ENCODE results near the gene REXO4. TPM values are rescaled to one million over a fixed set of nuclear protein-coding genes. Genes with fewer than 3 reads are reported as not detected.

Gene REXO4
- total and polyA plus RNA-seq, 11 donors: 9.6 to 30.6 (median 13.7) TPM

- no peak overlapping the region for H3K27ac ChIP-seq
- ATAC-seq (no peak), DNase-seq (peak in 1 of 5 donors; percentile 42)
- H3K36me3 ChIP-seq: peaks cover 0 to 51% (median 37%) of the 10 kb centered on the region in 9 donors
- no peaks in the 10 kb centered on the region for H3K27me3 ChIP-seq
- no peak for TF ChIP-seq CTCF (IDR thresholded peaks at IDR 0.05)
- no peaks in the 10 kb centered on the region for H3K9me3 ChIP-seq
- WGBS, 4 donors: 83 to 92% (median 89%) methylated on average over 4 to 12 of the region's 12 CpGs
- H3K4me3 ChIP-seq: no peak overlapping the region
- intact Hi-C loops (cut with DNase I): loop anchor here in 5 of 10 donors (5.0 to 10.0 kb wide), 4 partner anchors 83 to 323 kb away; no protein-coding TSS in a partner anchor
- H3K4me1 ChIP-seq: peaks cover 0 to 17% (median 0%) of the 10 kb centered on the region in 12 donors
Observed at GRCh38 chr9:133404454-133405002, 13.3 kb downstream of the REXO4 start.

GRCh38 chr9:133403766-133404453 lies 13.9 kb downstream of the REXO4 start:
- Histone ChIP-seq H3K9me3 (no peaks in the 10 kb centered on the region), H3K27ac (no peak overlapping the region), H3K27me3 (no peaks in the 10 kb centered on the region), H3K4me1 (peaks cover 0 to 17% (median 0%) of the 10 kb centered on the region in 12 donors), H3K36me3 (peaks cover 0 to 47% (median 33%) of the 10 kb centered on the region in 9 donors), H3K4me3 (no peak overlapping the region)
- 74 to 85% (median 84%) methylated on average over 12 to 16 of the region's 16 CpGs for WGBS, 4 donors
- ATAC-seq: no peak
- no peak for TF ChIP-seq POLR2A (IDR thresholded peaks at IDR 0.05)
- TF ChIP-seq CTCF (IDR thresholded peaks at IDR 0.05): peak; percentile 18 to 62 (median 35)
- intact Hi-C loops (cut with DNase I): loop anchor here in 3 of 10 donors (10.0 kb wide), 2 partner anchors 219 to 321 kb away; no protein-coding TSS in a partner anchor
- DNase-seq: no peak

GRCh38 chr9:133402689-133403088 lies 15.1 kb downstream of the REXO4 start:
- H3K4me1 ChIP-seq: peaks cover 0 to 17% (median 0%) of the 10 kb centered on the region in 12 donors
- no peak overlapping the region for H3K27ac ChIP-seq
- no peaks in the 10 kb centered on the region for H3K27me3 ChIP-seq
- DNase-seq (peak in 1 of 5 donors; percentile 23), ATAC-seq (no peak)
- peaks cover 0 to 37% (median 23%) of the 10 kb centered on the region in 9 donors for H3K36me3 ChIP-seq
- intact Hi-C loops (cut with DNase I): loop anchor here in 3 of 10 donors (10.0 kb wide), 2 partner anchors 218 to 322 kb away; no protein-coding TSS in a partner anchor
- TF ChIP-seq POLR2A (IDR thresholded peaks at IDR 0.05) (no peak), CTCF (IDR thresholded peaks at IDR 0.05) (no peak)
- H3K4me3 ChIP-seq: no peak overlapping the region
- H3K9me3 ChIP-seq: no peaks in the 10 kb centered on the region
- 68 to 82% (median 74%) methylated on average over 3 to 7 of the region's 7 CpGs for WGBS, 4 donors

GRCh38 chr9:133401588-133401987 lies 16.2 kb downstream of the REXO4 start:
- TF ChIP-seq CTCF (IDR thresholded peaks at IDR 0.05) (no peak), POLR2A (IDR thresholded peaks at IDR 0.05) (no peak)
- intact Hi-C loops (cut with DNase I): loop anchor here in 3 of 10 donors (10.0 kb wide), 2 partner anchors 217 to 323 kb away; no protein-coding TSS in a partner anchor
- Histone ChIP-seq H3K36me3 (peaks cover 0 to 26% (median 15%) of the 10 kb centered on the region in 9 donors), H3K4me1 (peaks cover 0 to 16% (median 0%) of the 10 kb centered on the region in 12 donors), H3K27ac (no peak overlapping the region), H3K9me3 (no peaks in the 10 kb centered on the region), H3K4me3 (no peak overlapping the region), H3K27me3 (no peaks in the 10 kb centered on the region)
- ATAC-seq: no peak
- WGBS, 4 donors: 85 to 92% (median 88%) methylated on average over 2 to 6 of the region's 6 CpGs
- no peak for DNase-seq

Measured in heart left ventricle (tissue), 16 donors.